OCI-LY7 (cell line): ENCODE results near the gene KDM2A. TPM values are rescaled to one million over a fixed set of nuclear protein-coding genes. Genes with fewer than 3 reads are reported as not detected.
"Not testable (repeated sequence)": the region's sequence is repeated elsewhere in the genome, so short reads cannot be mapped to it uniquely, and the experiment has no call there.

Experiments
- BruUV-seq: library from RNA; stranded (reverse); fragments of 400-500 nt; replicated peaks from 2 replicates; lab custom pipeline; 2021; lab: Mats Ljungman, UMichigan
- CTCF ChIA-PET: fragments of 300-600 bp; sonication (Branson Sonifier 250); formaldehyde crosslinking; loops from one replicate; lab custom pipeline; 2022; ENCODE audit warnings: antibody characterized with exemption; ENCODE audit not compliant: unreplicated experiment; lab: Charles Lee
- POLR2A ChIA-PET: fragments of 300-600 bp; sonication (Branson Sonifier 250); formaldehyde crosslinking; loops from one replicate; lab custom pipeline; 2022; ENCODE audit warnings: antibody characterized with exemption; lab: Charles Lee
- DNase-seq: peaks from one replicate; pipeline ENCODE4 v3.0.0-alpha.2; 2015; ENCODE audit warnings: low spot score
- H2AFZ ChIP-seq: fragments of 200-600 bp; sonication (generic), shearing (Covaris generic); 2 replicates; pipeline ENCODE4 v1.6.1; 2014; ENCODE audit warnings: mild to moderate bottlenecking, antibody characterized with exemption, low read length, moderate library complexity
- H3K27ac ChIP-seq: fragments of 200-600 bp; sonication (generic); 2 replicates; pipeline ENCODE4 v1.5.1; 2014; ENCODE audit warnings: mixed run types, low read depth, mild to moderate bottlenecking, moderate library complexity, low read length, inconsistent platforms; ENCODE audit not compliant: poor library complexity, severe bottlenecking
- H3K36me3 ChIP-seq: fragments of 200-600 bp; sonication (generic); 2 replicates; pipeline ENCODE4 v1.6.1; 2014; ENCODE audit warnings: mild to moderate bottlenecking, antibody characterized with exemption, low read length, moderate library complexity, mixed read lengths; ENCODE audit not compliant: insufficient read depth
- H3K4me1 ChIP-seq: fragments of 200-600 bp; sonication (generic); 2 replicates; pipeline ENCODE4 v1.5.1; 2014; ENCODE audit warnings: mild to moderate bottlenecking, low read length; ENCODE audit not compliant: insufficient read depth, poor library complexity, severe bottlenecking
- H3K4me2 ChIP-seq: fragments of 200-600 bp; sonication (generic); 2 replicates; pipeline ENCODE4 v1.6.1; 2014; ENCODE audit warnings: mild to moderate bottlenecking, low read length
- H3K4me3 ChIP-seq: fragments of 200-600 bp; sonication (generic); 2 replicates; pipeline ENCODE4 v1.5.1; 2014; ENCODE audit warnings: mild to moderate bottlenecking, low read depth, low read length; ENCODE audit not compliant: poor library complexity, severe bottlenecking
- H3K79me2 ChIP-seq: fragments of 200-600 bp; sonication (generic); 2 replicates; pipeline ENCODE4 v1.6.1; 2016; ENCODE audit warnings: low read depth, mild to moderate bottlenecking, low read length, moderate library complexity, mixed read lengths; ENCODE audit not compliant: insufficient read depth
- H3K9me2 ChIP-seq: fragments of 200-600 bp; sonication (generic); 2 replicates; pipeline ENCODE4 v1.6.1; 2016; ENCODE audit warnings: mild to moderate bottlenecking, low read length, mixed read lengths; ENCODE audit not compliant: insufficient read depth
- H3K9me3 ChIP-seq: fragments of 200-600 bp; sonication (generic); 2 replicates; pipeline ENCODE4 v1.6.1; 2014; ENCODE audit warnings: mild to moderate bottlenecking, mixed run types, low read length, mixed read lengths
- H4K20me1 ChIP-seq: fragments of 200-600 bp; sonication (generic); 2 replicates; pipeline ENCODE4 v1.6.1; 2014; ENCODE audit warnings: mild to moderate bottlenecking, antibody characterized with exemption, low read length, moderate library complexity, mixed read lengths; ENCODE audit not compliant: insufficient read depth
- CTCF ChIP-seq: fragments of 200-600 bp; sonication (generic); conservative IDR thresholded peaks from 2 replicates; pipeline ENCODE4 v1.5.1; 2014; ENCODE audit warnings: mild to moderate bottlenecking, antibody characterized with exemption, low read length, moderate library complexity, mixed read lengths
- EZH2phosphoT487 ChIP-seq: fragments of 200-600 bp; sonication (generic); IDR thresholded peaks from 2 replicates; pipeline ENCODE4 v1.6.1; 2018; ENCODE audit warnings: low read depth, borderline replicate concordance, mild to moderate bottlenecking, mixed run types, antibody characterized with exemption, low read length, moderate library complexity, mixed read lengths
- intact Hi-C: fragments of 100-400 bp; cut with micrococcal nuclease; formaldehyde crosslinking; loops from one replicate; pipeline ENCODE4 v1.10.0; 2022; ENCODE audit not compliant: unreplicated experiment
- total RNA-seq, 2 experiments: library from RNA; depleted of rRNA in 1 of 2; stranded (reverse); fragments of >200 nt in 1 of 2; shearing (Covaris generic) in 1 of 2; gene quantifications; 2 replicates each; pipeline ENCODE4 v1.2.3, GENCODE V29; 2014 to 2022

Gene KDM2A
- total RNA-seq, 2 experiments from 2014 or later: 31.7 to 66.2 TPM

GRCh38 chr11:67233584-67234190, 114.6 kb downstream of the KDM2A start:
- H3K27ac ChIP-seq: no peak overlapping the region
- no peak overlapping the region for H3K4me2 ChIP-seq
- intact Hi-C loops: no loop called here
- TF ChIP-seq EZH2phosphoT487 (no peak), CTCF (no peak)
- no peaks in the 10 kb centered on the region for H3K79me2 ChIP-seq
- H3K4me3 ChIP-seq: no peak overlapping the region
- ChIA-PET CTCF (no interaction called here), POLR2A (interaction anchor here (0.6 to 1.0 kb wide), 2 partner anchors 13 to 51 kb away, joined by 4 to 5 read pairs; no protein-coding TSS in a partner anchor)
- peaks cover 58% of the 10 kb centered on the region for H3K36me3 ChIP-seq
- H2AFZ ChIP-seq: no peak overlapping the region
- DNase-seq: no peak
- no TSS peak for BruUV-seq
- peaks cover 16% of the 10 kb centered on the region for H3K4me1 ChIP-seq
- peaks cover 1% of the 10 kb centered on the region; the same call in 1 of the 2 replicates for H4K20me1 ChIP-seq
- H3K9me2 ChIP-seq: no peaks in the 10 kb centered on the region
- H3K9me3 ChIP-seq: no peaks in the 10 kb centered on the region

- H2AFZ ChIP-seq, H3K9me2 ChIP-seq, BruUV-seq, CTCF ChIA-PET, H3K4me3 ChIP-seq, H3K27ac ChIP-seq, H3K79me2 ChIP-seq, POLR2A ChIA-PET, H3K4me2 ChIP-seq, H3K9me3 ChIP-seq, H4K20me1 ChIP-seq, DNase-seq, intact Hi-C loops: not testable (repeated sequence)
- Histone ChIP-seq H3K36me3 (peaks cover 49% of the 10 kb centered on the region), H3K4me1 (peaks cover 25% of the 10 kb centered on the region)
Observed at GRCh38 chr11:67234571-67234970, 115.5 kb downstream of the KDM2A start.

- no peak for DNase-seq
- H2AFZ ChIP-seq: no peak overlapping the region
- no peak overlapping the region for H3K27ac ChIP-seq
- ChIA-PET POLR2A (interaction anchor here (0.6 to 1.5 kb wide), 4 partner anchors 19 to 381 kb away, joined by 3 to 5 read pairs (median 4); no protein-coding TSS in a partner anchor), CTCF (no interaction called here)
- peaks cover 38% of the 10 kb centered on the region for H3K4me1 ChIP-seq
- intact Hi-C loops: no loop called here
- no TSS peak for BruUV-seq
- peaks cover 26% of the 10 kb centered on the region for H3K79me2 ChIP-seq
- no peak overlapping the region for H3K4me3 ChIP-seq
- peaks cover 19% of the 10 kb centered on the region; the same call in 1 of the 2 replicates for H4K20me1 ChIP-seq
- no peak overlapping the region for H3K4me2 ChIP-seq
- no peak for TF ChIP-seq CTCF
- TF ChIP-seq EZH2phosphoT487: no peak
- peaks cover 40% of the 10 kb centered on the region for H3K36me3 ChIP-seq
- H3K9me3 ChIP-seq: no peaks in the 10 kb centered on the region
- no peaks in the 10 kb centered on the region for H3K9me2 ChIP-seq
Observed at GRCh38 chr11:67237574-67237973, 118.5 kb downstream of the KDM2A start.
